K562 (cell line): ENCODE data around the gene PLCB4. TPM values are rescaled to one million over a fixed set of nuclear protein-coding genes. Genes with fewer than 3 reads are reported as not detected.

Experiments
- ATAC-seq: fragments of 200-7000 bp; cut with Tn5 transposase; 3 replicates; pipeline ENCODE4 v1.9.1; 2020; ENCODE audit warnings: moderate library complexity
- BruUV-seq: library from RNA; stranded (reverse); fragments of 400-500 nt; replicated peaks from 2 replicates; lab custom pipeline; 2021; lab: Mats Ljungman, UMichigan
- CTCF ChIA-PET: fragments of 300-600 bp; formaldehyde crosslinking; extraction: SDS; loops from one replicate; lab custom pipeline; 2021; ENCODE audit warnings: low intra/inter-chr PET ratio; lab: Yijun Ruan, JAX
- POLR2A ChIA-PET: fragments of 300-600, 350-650 bp; sonication (Branson Sonifier 250); formaldehyde crosslinking; extraction: SDS; loops from one replicate; lab custom pipeline; 2021; ENCODE audit warnings: antibody characterized with exemption, inconsistent platforms; lab: Yijun Ruan, JAX
- DNase-seq, 4 experiments: peaks; one replicate each; pipeline versions ENCODE4 v3.0.0 to v3.0.0-alpha.2; 2011 to 2018; ENCODE audit warnings: low spot score in 3 of 4, mixed read lengths in 3 of 4; ENCODE audit errors: extremely low read depth in 1 of 4
- FAIRE-seq: peaks from 2 replicates; lab custom pipeline; 2011; peaks lifted over from hg19 to GRCh38; lab: Jason Lieb, UNC
- H2AFZ ChIP-seq: 2 replicates; pipeline ENCODE4 v1.6.0; 2011; ENCODE audit warnings: low read depth, low read length, control low read depth, inconsistent platforms
- H3K27ac ChIP-seq: fragments of 200-600 bp; 3 replicates; pipeline ENCODE4 v1.8.0; 2011; ENCODE audit warnings: low read depth, mild to moderate bottlenecking, control low read depth, inconsistent platforms, low read length, moderate library complexity, mixed read lengths; ENCODE audit errors: extremely low read depth
- H3K27me3 ChIP-seq, 2 experiments: fragments of 300-600 bp in 1 of 2; 2 replicates in 1 of 2; 3 replicates in 1 of 2; pipeline versions ENCODE4 v1.6.0 to v1.8.0; 2011; ENCODE audit warnings: inconsistent platforms in 2 of 2, low read length in 2 of 2, mild to moderate bottlenecking in 1 of 2, mixed read lengths in 1 of 2, moderate library complexity in 1 of 2; ENCODE audit not compliant: control insufficient read depth in 2 of 2, insufficient read depth in 2 of 2
- H3K36me3 ChIP-seq: fragments of 300-600 bp; 3 replicates; pipeline ENCODE4 v1.8.0; 2011; ENCODE audit warnings: mild to moderate bottlenecking, low read length, inconsistent platforms; ENCODE audit not compliant: control insufficient read depth, insufficient read depth
- H3K4me1 ChIP-seq, 2 experiments: fragments of 200-600 bp in 1 of 2; replicated peaks in 1 of 2; 2 replicates in 1 of 2; 3 replicates in 1 of 2; pipeline versions ENCODE4 v1.5.1 to v1.8.0; 2011; ENCODE audit warnings: inconsistent platforms in 2 of 2, low read length in 2 of 2, mild to moderate bottlenecking in 1 of 2, mixed read lengths in 1 of 2, moderate library complexity in 1 of 2; ENCODE audit not compliant: control insufficient read depth in 2 of 2, insufficient read depth in 2 of 2
- H3K4me2 ChIP-seq: 2 replicates; pipeline ENCODE4 v1.6.1; 2011; ENCODE audit warnings: low read length, control low read depth, inconsistent platforms, mixed read lengths; ENCODE audit not compliant: insufficient read depth
- H3K4me3 ChIP-seq: fragments of 200-600 bp; sonication (generic), shearing (Covaris generic); 2 replicates; pipeline ENCODE4 v1.5.1; 2016; ENCODE audit warnings: control low read depth, inconsistent platforms
- H3K79me2 ChIP-seq: fragments of 200-600 bp; 3 replicates; pipeline ENCODE4 v1.8.0; 2011; ENCODE audit warnings: low read length, inconsistent platforms; ENCODE audit not compliant: control insufficient read depth, insufficient read depth
- H3K9ac ChIP-seq, 2 experiments: 2 replicates each; pipeline versions ENCODE4 v1.6.0 to v1.6.1; 2011; ENCODE audit warnings: low read depth in 2 of 2, low read length in 2 of 2, control low read depth in 1 of 2, inconsistent platforms in 1 of 2, mild to moderate bottlenecking in 1 of 2, mixed read lengths in 1 of 2; ENCODE audit not compliant: insufficient read depth in 1 of 2
- H3K9me1 ChIP-seq: one replicate; pipeline ENCODE4 v1.6.0; 2011; ENCODE audit warnings: inconsistent platforms, mild to moderate bottlenecking, low read length, moderate library complexity; ENCODE audit not compliant: control insufficient read depth, insufficient read depth
- H3K9me3 ChIP-seq: replicated peaks from 2 replicates; pipeline ENCODE4 v1.5.1; 2011; ENCODE audit warnings: low read depth, low read length, inconsistent platforms; ENCODE audit not compliant: control insufficient read depth, insufficient read depth
- H4K20me1 ChIP-seq: replicated peaks from 2 replicates; pipeline ENCODE4 v1.6.1; 2011; ENCODE audit warnings: low read length, inconsistent platforms, mixed read lengths; ENCODE audit not compliant: control insufficient read depth, insufficient read depth
- JUNB ChIP-seq: fragments of 450-650 bp; formaldehyde crosslinking; conservative IDR thresholded peaks from 2 replicates; pipeline ENCODE4 v1.4.0; 2020; ENCODE audit warnings: mild to moderate bottlenecking
- MCM7 ChIP-seq, 2 experiments: fragments of 450-650 bp; IDR thresholded peaks; 2 replicates each; pipeline ENCODE4 v1.6.1; 2016 to 2018
- SAFB ChIP-seq: fragments of 200-400 bp; formaldehyde crosslinking; IDR thresholded peaks from 2 replicates; pipeline ENCODE4 v1.6.1; 2017; ENCODE audit warnings: low read depth, low read length, borderline replicate concordance
- SMAD4 ChIP-seq: fragments of 250-450 bp; sonication (Bioruptor Pico); conservative IDR thresholded peaks from 2 replicates; pipeline ENCODE4 v1.8.0; 2021; ENCODE audit warnings: inconsistent platforms, mild to moderate bottlenecking, moderate library complexity
- SPI1 ChIP-seq: IDR thresholded peaks from 2 replicates; pipeline ENCODE4 v1.6.1; 2011; ENCODE audit warnings: low read depth, low read length, control low read depth, borderline replicate concordance
- TCF7 ChIP-seq: sonication (generic); IDR thresholded peaks from 2 replicates; pipeline ENCODE4 v1.6.1; 2016; ENCODE audit warnings: antibody characterized with exemption, borderline replicate concordance
- ZNF586 ChIP-seq: fragments of 450-650 bp; formaldehyde crosslinking; conservative IDR thresholded peaks from 2 replicates; pipeline ENCODE4 v1.4.0; 2020; ENCODE audit warnings: mild to moderate bottlenecking, moderate library complexity
- ZNF778 ChIP-seq: fragments of 450-650 bp; formaldehyde crosslinking; IDR thresholded peaks from 2 replicates; pipeline ENCODE4 v1.4.0; 2020; ENCODE audit warnings: mild to moderate bottlenecking, moderate library complexity
- WGBS: fragments of 100-300 bp; shearing (Covaris generic); methylation state at CpG from one replicate; pipeline ENCODE4 v1.1.6; 2016; ENCODE audit warnings: low coverage, mixed read lengths; ENCODE audit not compliant: insufficient coverage; ENCODE audit errors: missing lambda C conversion rate; 5-methylcytosine and 5-hydroxymethylcytosine counted together
- in situ Hi-C: fragments of 300-500 bp; cut with MboI; formaldehyde crosslinking; loops from 4 replicates; pipeline ENCODE4 v1.15.0; 2018; ENCODE audit warnings: inconsistent platforms, mixed read lengths
- intact Hi-C: fragments of 100-400 bp; cut with micrococcal nuclease; formaldehyde crosslinking; loops from 2 replicates; pipeline ENCODE4 v1.14.2; 2022
- polyA plus RNA-seq, 8 experiments: library from polyadenylated mRNA; depleted of rRNA in 4 of 8; stranded (reverse) in 5 of 8; unstranded in 3 of 8; fragments of >200 nt; fragmentation: Nextera tagmentation in 2 of 8; fragmentation: Illumina TruSeq in 1 of 8; extraction: Ambion mirVana in 2 of 8; extraction: Trizol in 1 of 8; gene quantifications; 2 replicates each; pipeline versions ENCODE4 v1.2.1 to v1.2.3, GENCODE V29; 2011 to 2014; ENCODE audit warnings: inconsistent platforms in 1 of 8, missing spikeins in 1 of 8
- total RNA-seq, 7 experiments: library from RNA; depleted of rRNA in 6 of 7; stranded (reverse); fragments of >200 nt in 6 of 7; fragmentation: Illumina TruSeq in 2 of 7; extraction: Trizol in 2 of 7; gene quantifications; 2 replicates each; pipeline versions ENCODE4 v1.2.1 to v1.2.3, GENCODE V29; 2011 to 2021; ENCODE audit warnings: low replicate concordance in 1 of 7
- TF ChIP-seq, protein P1 (sequence below), 2 experiments: fragments of 150-350 bp in 1 of 2; IDR thresholded peaks; 2 replicates each; pipeline ENCODE4 v1.6.1; 2012 to 2016; ENCODE audit warnings: low read depth in 2 of 2, low read length in 2 of 2, mild to moderate bottlenecking in 1 of 2, moderate library complexity in 1 of 2
- TF ChIP-seq, protein P2 (sequence below), 2 experiments: IDR thresholded peaks in 1 of 2; conservative IDR thresholded peaks in 1 of 2; 2 replicates each; pipeline ENCODE4 v1.6.1; 2016; ENCODE audit warnings: low read depth in 2 of 2, mild to moderate bottlenecking in 1 of 2, missing compliant biosample characterization in 1 of 2, missing genetic modification characterization in 1 of 2, moderate library complexity in 1 of 2
- TF ChIP-seq, protein P3 (sequence below): fragments of 450-650 bp; IDR thresholded peaks from one replicate; pipeline ENCODE4 v1.6.1; 2018; ENCODE audit warnings: mild to moderate bottlenecking, moderate library complexity; ENCODE audit not compliant: partially characterized antibody
- TF ChIP-seq, protein P4 (sequence below): fragments of 250-450 bp; sonication (Bioruptor Pico); IDR thresholded peaks from 2 replicates; pipeline ENCODE4 v1.8.0; 2022; ENCODE audit warnings: moderate library complexity, mild to moderate bottlenecking, inconsistent platforms

The PLCB4 gene
- total and polyA plus RNA-seq, 9 of the 15 experiments (the other 6 are each of a cell fraction or from before 2014, with no cell fraction given) = 0.20 to 2.9 (median 0.52) TPM

DNA sequence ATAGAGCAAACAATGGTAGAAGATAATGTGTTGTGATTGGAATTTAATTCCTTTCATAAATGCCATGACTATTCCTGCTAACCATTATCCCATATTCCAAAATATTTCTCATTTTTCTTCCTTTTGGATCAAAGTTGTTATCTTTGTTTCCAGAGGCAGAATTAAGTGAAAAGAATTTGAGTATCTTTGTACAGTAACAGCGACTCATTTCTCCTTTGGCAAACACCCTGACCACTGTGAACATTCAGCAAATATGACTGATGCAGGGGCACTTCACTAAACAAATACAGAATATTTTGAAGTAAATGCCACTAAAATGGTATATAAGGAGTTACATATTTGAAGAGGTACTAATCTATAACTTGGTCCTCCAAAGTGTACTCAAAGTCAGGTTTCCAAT, 340.5 kb downstream of the PLCB4 start:
- no peak overlapping the region for H3K4me3 ChIP-seq
- H4K20me1 ChIP-seq = no peaks in the 10 kb centered on the region
- no peaks in the 10 kb centered on the region for H3K9me1 ChIP-seq
- H2AFZ ChIP-seq = no peak overlapping the region
- no peaks in the 10 kb centered on the region for H3K4me1 ChIP-seq
- no peak overlapping the region for H3K4me2 ChIP-seq
- no peak for DNase-seq
- ChIA-PET POLR2A (no interaction called here), CTCF (interaction anchor here (2.3 kb wide), 1 partner anchor 200 kb away, joined by 14 read pairs; no protein-coding TSS in a partner anchor)
- intact Hi-C loops = no loop called here
- no peaks in the 10 kb centered on the region for H3K27me3 ChIP-seq
- no peak overlapping the region for H3K9ac ChIP-seq
- no peak for FAIRE-seq
- H3K9me3 ChIP-seq = no peaks in the 10 kb centered on the region
- no peak for ATAC-seq
- H3K36me3 ChIP-seq = no peaks in the 10 kb centered on the region
- no peaks in the 10 kb centered on the region for H3K79me2 ChIP-seq
- in situ Hi-C loops = loop anchor here (5.0 kb wide), 1 partner anchor 198 kb away; no protein-coding TSS in a partner anchor
- no peak overlapping the region for H3K27ac ChIP-seq
- no TSS peak for BruUV-seq
- 0% methylated on average over 1 of the region's 1 CpG for WGBS
- TF ChIP-seq SAFB (no peak), ZNF586 (CRISPR knock-in tag) (no peak), MCM7 (IDR thresholded peaks at IDR 0.05) (no peak), SPI1 (no peak), SMAD4 (no peak), JUNB (no peak), TCF7 (no peak), ZNF778 (no peak)
- TF ChIP-seq, protein P1, sequence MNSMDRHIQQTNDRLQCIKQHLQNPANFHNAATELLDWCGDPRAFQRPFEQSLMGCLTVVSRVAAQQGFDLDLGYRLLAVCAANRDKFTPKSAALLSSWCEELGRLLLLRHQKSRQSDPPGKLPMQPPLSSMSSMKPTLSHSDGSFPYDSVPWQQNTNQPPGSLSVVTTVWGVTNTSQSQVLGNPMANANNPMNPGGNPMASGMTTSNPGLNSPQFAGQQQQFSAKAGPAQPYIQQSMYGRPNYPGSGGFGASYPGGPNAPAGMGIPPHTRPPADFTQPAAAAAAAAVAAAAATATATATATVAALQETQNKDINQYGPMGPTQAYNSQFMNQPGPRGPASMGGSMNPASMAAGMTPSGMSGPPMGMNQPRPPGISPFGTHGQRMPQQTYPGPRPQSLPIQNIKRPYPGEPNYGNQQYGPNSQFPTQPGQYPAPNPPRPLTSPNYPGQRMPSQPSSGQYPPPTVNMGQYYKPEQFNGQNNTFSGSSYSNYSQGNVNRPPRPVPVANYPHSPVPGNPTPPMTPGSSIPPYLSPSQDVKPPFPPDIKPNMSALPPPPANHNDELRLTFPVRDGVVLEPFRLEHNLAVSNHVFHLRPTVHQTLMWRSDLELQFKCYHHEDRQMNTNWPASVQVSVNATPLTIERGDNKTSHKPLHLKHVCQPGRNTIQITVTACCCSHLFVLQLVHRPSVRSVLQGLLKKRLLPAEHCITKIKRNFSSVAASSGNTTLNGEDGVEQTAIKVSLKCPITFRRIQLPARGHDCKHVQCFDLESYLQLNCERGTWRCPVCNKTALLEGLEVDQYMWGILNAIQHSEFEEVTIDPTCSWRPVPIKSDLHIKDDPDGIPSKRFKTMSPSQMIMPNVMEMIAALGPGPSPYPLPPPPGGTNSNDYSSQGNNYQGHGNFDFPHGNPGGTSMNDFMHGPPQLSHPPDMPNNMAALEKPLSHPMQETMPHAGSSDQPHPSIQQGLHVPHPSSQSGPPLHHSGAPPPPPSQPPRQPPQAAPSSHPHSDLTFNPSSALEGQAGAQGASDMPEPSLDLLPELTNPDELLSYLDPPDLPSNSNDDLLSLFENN (IDR thresholded peaks at IDR 0.05; ENCODE audit: low read depth in 2 of 2, low read length in 2 of 2) = no peak
- TF ChIP-seq, protein P2, sequence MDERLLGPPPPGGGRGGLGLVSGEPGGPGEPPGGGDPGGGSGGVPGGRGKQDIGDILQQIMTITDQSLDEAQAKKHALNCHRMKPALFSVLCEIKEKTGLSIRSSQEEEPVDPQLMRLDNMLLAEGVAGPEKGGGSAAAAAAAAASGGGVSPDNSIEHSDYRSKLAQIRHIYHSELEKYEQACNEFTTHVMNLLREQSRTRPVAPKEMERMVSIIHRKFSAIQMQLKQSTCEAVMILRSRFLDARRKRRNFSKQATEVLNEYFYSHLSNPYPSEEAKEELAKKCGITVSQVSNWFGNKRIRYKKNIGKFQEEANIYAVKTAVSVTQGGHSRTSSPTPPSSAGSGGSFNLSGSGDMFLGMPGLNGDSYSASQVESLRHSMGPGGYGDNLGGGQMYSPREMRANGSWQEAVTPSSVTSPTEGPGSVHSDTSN (CRISPR knock-in tag; IDR thresholded peaks at IDR 0.05; ENCODE audit: low read depth) = no peak
- TF ChIP-seq, protein P2 (tag; conservative IDR thresholded peaks at IDR 0.05; ENCODE audit: low read depth) = no peak
- TF ChIP-seq, protein P3, sequence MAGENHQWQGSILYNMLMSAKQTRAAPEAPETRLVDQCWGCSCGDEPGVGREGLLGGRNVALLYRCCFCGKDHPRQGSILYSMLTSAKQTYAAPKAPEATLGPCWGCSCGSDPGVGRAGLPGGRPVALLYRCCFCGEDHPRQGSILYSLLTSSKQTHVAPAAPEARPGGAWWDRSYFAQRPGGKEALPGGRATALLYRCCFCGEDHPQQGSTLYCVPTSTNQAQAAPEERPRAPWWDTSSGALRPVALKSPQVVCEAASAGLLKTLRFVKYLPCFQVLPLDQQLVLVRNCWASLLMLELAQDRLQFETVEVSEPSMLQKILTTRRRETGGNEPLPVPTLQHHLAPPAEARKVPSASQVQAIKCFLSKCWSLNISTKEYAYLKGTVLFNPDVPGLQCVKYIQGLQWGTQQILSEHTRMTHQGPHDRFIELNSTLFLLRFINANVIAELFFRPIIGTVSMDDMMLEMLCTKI = no peak
- TF ChIP-seq, protein P4, sequence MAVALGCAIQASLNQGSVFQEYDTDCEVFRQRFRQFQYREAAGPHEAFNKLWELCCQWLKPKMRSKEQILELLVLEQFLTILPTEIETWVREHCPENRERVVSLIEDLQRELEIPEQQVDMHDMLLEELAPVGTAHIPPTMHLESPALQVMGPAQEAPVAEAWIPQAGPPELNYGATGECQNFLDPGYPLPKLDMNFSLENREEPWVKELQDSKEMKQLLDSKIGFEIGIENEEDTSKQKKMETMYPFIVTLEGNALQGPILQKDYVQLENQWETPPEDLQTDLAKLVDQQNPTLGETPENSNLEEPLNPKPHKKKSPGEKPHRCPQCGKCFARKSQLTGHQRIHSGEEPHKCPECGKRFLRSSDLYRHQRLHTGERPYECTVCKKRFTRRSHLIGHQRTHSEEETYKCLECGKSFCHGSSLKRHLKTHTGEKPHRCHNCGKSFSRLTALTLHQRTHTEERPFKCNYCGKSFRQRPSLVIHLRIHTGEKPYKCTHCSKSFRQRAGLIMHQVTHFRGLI (CRISPR knock-in tag) = no peak
